ENCODE data around the gene TASOR2. TPM values are rescaled to one million over a fixed set of nuclear protein-coding genes. Genes with fewer than 3 reads are reported as not detected.
A peak's percentile ranks its signal among the peaks of the same experiment; 100 is the strongest.

The TASOR2 gene
- total and polyA plus RNA-seq, 7 experiments from 2014 or later: 14.7 to 86.5 (median 58.4) TPM

DNA sequence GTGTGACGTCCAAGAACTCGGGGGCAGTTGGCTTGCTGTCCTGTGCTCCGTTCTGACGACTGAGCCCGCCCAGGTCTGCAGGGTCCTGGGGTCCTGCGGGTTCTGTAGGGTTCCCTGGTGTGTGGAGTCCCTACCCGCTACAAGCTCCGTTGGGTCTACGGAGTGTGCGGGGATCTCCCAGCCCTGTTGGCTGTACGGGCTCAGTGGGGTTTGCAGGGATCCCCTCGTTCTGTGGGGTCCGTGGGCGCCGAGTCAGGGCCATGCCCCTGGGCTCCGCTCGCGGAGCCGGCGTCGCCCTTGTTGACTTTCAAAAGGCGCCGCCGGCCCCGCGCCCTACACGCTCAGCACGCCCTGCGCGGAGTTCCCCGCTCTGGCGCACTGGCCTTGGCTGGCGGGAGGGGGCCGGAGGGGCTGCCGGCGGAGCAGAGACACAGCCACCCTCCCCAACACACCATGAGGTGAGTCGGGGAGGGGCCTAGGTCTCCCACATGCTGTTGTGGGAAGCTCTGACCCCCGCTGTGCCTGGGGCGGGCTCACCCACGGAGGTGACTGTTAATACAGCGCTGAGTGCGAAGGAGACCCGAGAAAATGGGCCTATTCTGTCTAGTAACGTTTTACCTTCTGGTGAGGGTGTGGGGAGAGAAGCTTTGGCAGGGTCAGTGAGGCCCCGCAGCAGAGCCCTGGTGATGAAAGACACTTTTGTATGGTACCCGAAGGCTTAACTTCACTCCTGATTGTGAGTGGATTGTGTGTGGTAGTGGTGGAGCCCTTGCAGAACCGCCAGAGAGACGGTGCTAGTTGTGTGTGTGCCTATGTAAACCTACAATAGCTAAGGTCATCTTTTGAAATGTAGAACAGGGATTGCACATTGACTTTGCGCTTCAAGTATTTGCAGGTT is 8.1 kb downstream of the TASOR2 start:
- H3K4me3 ChIP-seq (ENCODE audit: low read length): peak overlapping the region; percentile 54

DNA sequence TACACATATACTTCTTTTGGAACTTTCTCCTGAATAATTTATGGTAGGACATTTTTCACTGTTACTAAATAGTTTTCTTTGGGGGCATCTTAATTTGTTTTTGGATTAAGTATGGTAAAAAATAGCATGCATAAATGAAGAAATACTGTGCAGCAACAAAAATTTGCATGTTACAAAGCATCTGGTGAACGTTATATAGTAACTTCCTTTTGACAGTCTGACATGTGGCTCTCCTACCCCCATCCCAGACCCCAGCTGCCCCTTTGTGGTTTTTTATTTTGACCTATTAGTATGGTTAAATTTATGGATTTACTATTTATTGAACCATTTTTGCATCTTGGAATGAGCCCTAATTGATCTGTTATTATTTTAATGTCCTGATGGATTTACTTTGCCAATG is 9.9 kb downstream of the TASOR2 start:
- Histone ChIP-seq H3K36me3 (ENCODE audit: control insufficient read depth in 2 of 3, insufficient read depth in 3 of 3, low read length in 3 of 3) (no peaks in the 10 kb centered on the region), H3K9me3 (ENCODE audit: control insufficient read depth in 2 of 3, low read length in 3 of 3) (no peaks in the 10 kb centered on the region), H3K4me1 (ENCODE audit: control insufficient read depth in 2 of 2, insufficient read depth in 2 of 2, low read length in 2 of 2) (peaks cover 23 to 34% of the 10 kb centered on the region in 2 donors), H3K27ac (ENCODE audit: low read depth, low read length) (no peak overlapping the region), H3K4me3 (ENCODE audit: low read length) (no peak overlapping the region), H3K27me3 (ENCODE audit: control insufficient read depth in 2 of 2, insufficient read depth in 2 of 2, low read length in 2 of 2) (no peaks in the 10 kb centered on the region)
- DNase-seq: no peak
- intact Hi-C loops (cut with micrococcal nuclease): loop anchor here in 1 of 2 donors (5.0 kb wide), 1 partner anchor 37 kb away; no protein-coding TSS in a partner anchor
- no peaks in the 10 kb centered on the region for H3K27me3 Mint-ChIP-seq
- H3K4me3 Mint-ChIP-seq: peak overlapping the region in 2 of 10 donors; percentile 85
- peaks cover 0 to 9% (median 0%) of the 10 kb centered on the region in 5 donors for H3K36me3 Mint-ChIP-seq
- peak overlapping the region in 1 of 9 donors; percentile 7 for H3K27ac Mint-ChIP-seq
- no peak for ATAC-seq
- ChIA-PET CTCF (no interaction called here), POLR2A (no interaction called here)
- H3K9me3 Mint-ChIP-seq: no peaks in the 10 kb centered on the region
- H3K4me1 Mint-ChIP-seq: peaks cover 43 to 77% (median 66%) of the 10 kb centered on the region in 7 donors

More for the DNA sequence above, 8.1 kb downstream of the TASOR2 start:
- ChIA-PET POLR2A (interaction anchor here (0.8 to 1.7 kb wide), 4 partner anchors 10 to 179 kb away, joined by 3 to 4 read pairs (median 4); partner anchors contain the start of gene GDI2), CTCF (interaction anchor here (0.6 to 1.1 kb wide), 2 partner anchors 63 to 258 kb away, joined by 3 read pairs; no protein-coding TSS in a partner anchor)
- Histone ChIP-seq H3K36me3 (ENCODE audit: control insufficient read depth in 2 of 3, insufficient read depth in 3 of 3, low read length in 3 of 3) (no peaks in the 10 kb centered on the region), H3K27me3 (ENCODE audit: control insufficient read depth in 2 of 2, insufficient read depth in 2 of 2, low read length in 2 of 2) (no peaks in the 10 kb centered on the region), H3K4me1 (ENCODE audit: control insufficient read depth in 2 of 2, insufficient read depth in 2 of 2, low read length in 2 of 2) (peaks cover 23 to 32% of the 10 kb centered on the region in 2 donors), H3K27ac (ENCODE audit: low read depth, low read length) (peak overlapping the region; percentile 49), H3K9me3 (ENCODE audit: control insufficient read depth in 2 of 3, low read length in 3 of 3) (no peaks in the 10 kb centered on the region)
- peaks cover 51 to 96% (median 79%) of the 10 kb centered on the region in 7 donors for H3K4me1 Mint-ChIP-seq
- no peaks in the 10 kb centered on the region for H3K27me3 Mint-ChIP-seq
- intact Hi-C loops (cut with micrococcal nuclease): loop anchor here (1.0 to 5.0 kb wide), 5 partner anchors 8 to 35 kb away; partner anchors contain the start of gene TASOR2 (in 2 of the 2)
- peak overlapping the region; percentile 50 to 93 (median 80) for H3K27ac Mint-ChIP-seq
- H3K4me3 Mint-ChIP-seq: peak overlapping the region; percentile 77 to 88 (median 84)
- peaks cover 0 to 8% (median 3%) of the 10 kb centered on the region in 5 donors for H3K36me3 Mint-ChIP-seq
- no peaks in the 10 kb centered on the region for H3K9me3 Mint-ChIP-seq
- ATAC-seq: peak; percentile 93
- DNase-seq: peak; percentile 36 to 77 (median 58)

DNA sequence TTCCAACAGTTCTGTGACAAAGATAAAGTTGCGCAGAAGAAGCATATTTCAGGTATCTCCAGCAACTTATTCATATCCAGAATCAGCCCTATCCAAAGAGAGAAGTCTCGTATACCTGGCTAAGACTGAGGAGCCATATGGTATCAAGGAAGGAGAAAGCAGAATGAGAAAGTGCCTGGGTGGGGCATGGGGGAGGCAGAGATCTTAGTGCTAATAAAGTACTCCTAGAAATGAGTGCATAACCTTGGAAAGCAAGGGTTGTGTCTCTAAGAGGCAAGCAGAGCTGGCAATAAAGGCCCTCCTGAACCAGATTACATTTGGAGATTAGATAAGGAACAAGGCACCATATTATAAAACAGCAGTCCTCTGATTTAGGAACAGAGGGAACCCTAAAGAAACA is 12.7 kb downstream of the TASOR2 start:
- peaks cover 15 to 35% of the 10 kb centered on the region in 2 donors for H3K4me1 ChIP-seq (ENCODE audit: control insufficient read depth in 2 of 2, insufficient read depth in 2 of 2, low read length in 2 of 2)
- H3K9me3 ChIP-seq (ENCODE audit: control insufficient read depth in 2 of 3, low read length in 3 of 3): no peaks in the 10 kb centered on the region
- Mint-ChIP-seq H3K27me3 (no peaks in the 10 kb centered on the region), H3K9me3 (no peaks in the 10 kb centered on the region), H3K36me3 (peaks cover 0 to 9% (median 0%) of the 10 kb centered on the region in 5 donors), H3K4me3 (peak overlapping the region in 3 of 10 donors; percentile 1 to 29 (median 24)), H3K4me1 (peaks cover 29 to 52% (median 48%) of the 10 kb centered on the region in 7 donors), H3K27ac (peak overlapping the region in 1 of 9 donors; percentile 9)
- no peak overlapping the region for H3K4me3 ChIP-seq (ENCODE audit: low read length)
- ATAC-seq: no peak
- ChIA-PET CTCF (no interaction called here), POLR2A (interaction anchor here (0.6 to 1.2 kb wide), 3 partner anchors 13 to 37 kb away, joined by 3 to 4 read pairs (median 4); no protein-coding TSS in a partner anchor)
- H3K36me3 ChIP-seq (ENCODE audit: control insufficient read depth in 2 of 3, insufficient read depth in 3 of 3, low read length in 3 of 3): no peaks in the 10 kb centered on the region
- DNase-seq: no peak
- H3K27ac ChIP-seq (ENCODE audit: low read depth, low read length): no peak overlapping the region
- no peaks in the 10 kb centered on the region for H3K27me3 ChIP-seq (ENCODE audit: control insufficient read depth in 2 of 2, insufficient read depth in 2 of 2, low read length in 2 of 2)
- intact Hi-C loops (cut with micrococcal nuclease): no loop called here

DNA sequence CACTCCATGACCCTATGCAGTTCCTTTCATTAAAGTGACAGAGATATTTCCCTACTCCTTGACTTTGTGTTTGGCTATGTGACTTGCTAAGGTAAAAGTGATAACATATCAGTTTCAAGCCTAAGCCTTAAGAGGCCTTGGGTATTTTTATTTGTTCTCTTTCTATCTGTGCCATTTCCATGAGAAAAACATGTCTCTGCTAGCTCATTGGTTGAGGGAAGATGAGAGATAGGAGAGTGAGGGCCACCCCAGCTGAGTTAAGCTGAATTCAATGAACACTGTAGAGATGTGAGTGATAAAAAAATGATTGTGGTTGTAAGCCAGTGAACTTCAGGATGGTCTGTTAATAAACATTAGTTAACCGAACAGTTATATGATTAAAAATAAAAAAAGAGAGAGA is 13.4 kb downstream of the TASOR2 start:
- no peak for DNase-seq
- H3K27me3 Mint-ChIP-seq: no peaks in the 10 kb centered on the region
- no peaks in the 10 kb centered on the region for H3K9me3 Mint-ChIP-seq
- H3K36me3 ChIP-seq (ENCODE audit: control insufficient read depth in 2 of 3, insufficient read depth in 3 of 3, low read length in 3 of 3): no peaks in the 10 kb centered on the region
- H3K4me3 ChIP-seq (ENCODE audit: low read length): no peak overlapping the region
- CTCF ChIA-PET: no interaction called here
- POLR2A ChIA-PET: no interaction called here
- peaks cover 26 to 50% (median 44%) of the 10 kb centered on the region in 7 donors for H3K4me1 Mint-ChIP-seq
- intact Hi-C loops (cut with micrococcal nuclease): no loop called here
- H3K27me3 ChIP-seq (ENCODE audit: control insufficient read depth in 2 of 2, insufficient read depth in 2 of 2, low read length in 2 of 2): no peaks in the 10 kb centered on the region
- no peak for ATAC-seq
- peaks cover 15 to 30% of the 10 kb centered on the region in 2 donors for H3K4me1 ChIP-seq (ENCODE audit: control insufficient read depth in 2 of 2, insufficient read depth in 2 of 2, low read length in 2 of 2)
- H3K9me3 ChIP-seq (ENCODE audit: control insufficient read depth in 2 of 3, low read length in 3 of 3): no peaks in the 10 kb centered on the region
- no peak overlapping the region for H3K27ac ChIP-seq (ENCODE audit: low read depth, low read length)
- peaks cover 0 to 9% (median 0%) of the 10 kb centered on the region in 5 donors for H3K36me3 Mint-ChIP-seq
- H3K4me3 Mint-ChIP-seq: peak overlapping the region in 3 of 10 donors; percentile 6 to 21 (median 12)
- H3K27ac Mint-ChIP-seq: peak overlapping the region in 2 of 9 donors; percentile 31 to 78

DNA sequence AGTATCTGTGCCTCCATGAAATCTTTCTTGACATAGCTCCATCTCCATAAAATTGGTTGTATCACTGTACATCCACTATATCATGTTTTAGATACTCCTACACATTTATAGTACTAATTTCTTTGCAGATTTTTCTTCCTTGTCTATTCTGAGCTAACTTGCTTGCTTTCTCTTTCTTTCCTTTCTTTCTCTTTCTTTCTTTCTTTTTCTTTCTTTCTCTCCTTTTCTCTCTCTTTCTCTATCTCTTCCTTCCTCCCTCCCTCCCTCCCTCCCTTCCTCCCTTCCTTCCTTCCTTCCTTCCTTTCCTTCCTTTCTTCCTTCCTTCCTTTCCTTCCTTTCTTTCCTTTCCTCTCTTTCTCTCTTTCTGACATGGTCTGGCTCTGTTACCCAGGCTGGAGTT is 23.7 kb downstream of the TASOR2 start:
- H3K27me3 ChIP-seq (ENCODE audit: control insufficient read depth in 2 of 2, insufficient read depth in 2 of 2, low read length in 2 of 2): no peaks in the 10 kb centered on the region
- POLR2A ChIA-PET: no interaction called here
- intact Hi-C loops (cut with micrococcal nuclease): no loop called here
- CTCF ChIA-PET: no interaction called here
- Mint-ChIP-seq H3K27me3 (no peaks in the 10 kb centered on the region), H3K9me3 (peaks cover 0 to 2% (median 0%) of the 10 kb centered on the region in 11 donors), H3K4me3 (peak overlapping the region in 7 of 10 donors; percentile 7 to 60 (median 50)), H3K27ac (peak overlapping the region in 7 of 9 donors; percentile 37 to 86 (median 72)), H3K36me3 (peaks cover 0 to 19% (median 6%) of the 10 kb centered on the region in 5 donors), H3K4me1 (peaks cover 31 to 94% (median 81%) of the 10 kb centered on the region in 7 donors)
- H3K9me3 ChIP-seq (ENCODE audit: control insufficient read depth in 2 of 3, low read length in 3 of 3): no peaks in the 10 kb centered on the region
- no peak for DNase-seq
- peaks cover 11 to 20% of the 10 kb centered on the region in 2 donors for H3K4me1 ChIP-seq (ENCODE audit: control insufficient read depth in 2 of 2, insufficient read depth in 2 of 2, low read length in 2 of 2)
- H3K4me3 ChIP-seq (ENCODE audit: low read length): no peak overlapping the region
- no peaks in the 10 kb centered on the region for H3K36me3 ChIP-seq (ENCODE audit: control insufficient read depth in 2 of 3, insufficient read depth in 3 of 3, low read length in 3 of 3)
- ATAC-seq: no peak
- no peak overlapping the region for H3K27ac ChIP-seq (ENCODE audit: low read depth, low read length)

DNA sequence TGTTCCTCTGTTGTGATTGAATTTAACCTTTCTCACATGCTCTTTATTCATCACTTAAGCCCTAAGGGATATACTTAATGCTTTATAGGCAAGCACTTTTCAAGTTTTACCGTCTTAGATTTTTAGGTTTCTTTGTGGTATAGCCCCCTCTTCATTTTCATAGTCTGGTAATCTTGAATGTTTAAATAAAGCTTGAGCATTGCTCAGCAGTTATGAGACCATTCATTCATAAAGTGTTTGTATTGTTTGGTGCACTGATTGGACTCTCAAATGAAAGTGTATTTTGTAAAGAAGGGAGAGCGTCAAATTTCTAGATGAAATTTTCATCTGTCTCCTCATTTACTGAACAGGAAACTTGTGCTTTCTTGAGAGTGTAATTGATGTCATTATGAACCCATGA is 25.2 kb downstream of the TASOR2 start:
- POLR2A ChIA-PET: interaction anchor here (0.6 to 1.7 kb wide), 3 partner anchors 14 to 26 kb away, joined by 3 to 7 read pairs (median 4); partner anchors contain the start of gene TASOR2
- Histone ChIP-seq H3K9me3 (ENCODE audit: control insufficient read depth in 2 of 3, low read length in 3 of 3) (no peaks in the 10 kb centered on the region), H3K27ac (ENCODE audit: low read depth, low read length) (peak overlapping the region; percentile 33), H3K4me1 (ENCODE audit: control insufficient read depth in 2 of 2, insufficient read depth in 2 of 2, low read length in 2 of 2) (peaks cover 11 to 20% of the 10 kb centered on the region in 2 donors), H3K4me3 (ENCODE audit: low read length) (no peak overlapping the region), H3K27me3 (ENCODE audit: control insufficient read depth in 2 of 2, insufficient read depth in 2 of 2, low read length in 2 of 2) (no peaks in the 10 kb centered on the region), H3K36me3 (ENCODE audit: control insufficient read depth in 2 of 3, insufficient read depth in 3 of 3, low read length in 3 of 3) (no peaks in the 10 kb centered on the region)
- peak overlapping the region; percentile 1 to 93 (median 59) for H3K27ac Mint-ChIP-seq
- CTCF ChIA-PET: interaction anchor here (0.7 to 1.1 kb wide), 2 partner anchors 79 to 84 kb away, joined by 3 read pairs; no protein-coding TSS in a partner anchor
- H3K36me3 Mint-ChIP-seq: peaks cover 0 to 23% (median 6%) of the 10 kb centered on the region in 5 donors
- H3K4me3 Mint-ChIP-seq: peak overlapping the region; percentile 12 to 80 (median 62)
- H3K4me1 Mint-ChIP-seq: peaks cover 33 to 93% (median 87%) of the 10 kb centered on the region in 7 donors
- H3K9me3 Mint-ChIP-seq: peaks cover 0 to 3% (median 0%) of the 10 kb centered on the region in 11 donors
- intact Hi-C loops (cut with micrococcal nuclease): loop anchor here (1.0 to 2.0 kb wide), 2 partner anchors 17 kb away; no protein-coding TSS in a partner anchor
- no peak for ATAC-seq
- peak in 2 of 9 donors; percentile 6 to 8 for DNase-seq
- H3K27me3 Mint-ChIP-seq: no peaks in the 10 kb centered on the region

All from naive thymus-derived CD4-positive, alpha-beta T cell (primary cell).